Heart left ventricle (tissue), 13 donors: ENCODE results near the gene CNPY4.

Source experiments
- CTCF ChIP-seq, 12 donors: fragments of 200-600 bp; sonication (generic) in 4 of 12; IDR thresholded peaks; one replicate each; pipeline versions ENCODE4 v1.5.0 to v1.8.0; 2018 to 2022; ENCODE audit warnings: antibody characterized with exemption in 12 of 12, mild to moderate bottlenecking in 5 of 12
- POLR2A ChIP-seq, 2 donors: fragments of 450-650 bp; IDR thresholded peaks; one replicate each; pipeline ENCODE4 v1.6.1; 2017; ENCODE audit warnings: antibody characterized with exemption in 2 of 2, mild to moderate bottlenecking in 2 of 2, moderate library complexity in 2 of 2
- donor health status: ischemic (EF 13 %, LVEDD 7.1; RV severe dilation, severe dysfunction).
- donor health status: DM: no; HTN: yes; CAD: no.
- donor health status: DM: no; HTN: no; CAD: no.
- donor health status: ischemic (EF 25% LVEDD 6.9; RV normal size, moderate dysfunction).
- donor health status: ischemic (EF 25% LVEDD 5.7; RV mildly dilated, moderate dysfunction).
- donor health status: ischemic (EF 35%, LVEDD 5.7; RV mildly dilated, moderate dysfunction).
- donor health status: nonischemic (EF 11% LVEDD 7.7; RV severe dilation, severe dysfunction).
- donor health status: DM: yes; HTN: yes; CAD: no.
- donor health status: PGD.
- donor health status: ischemic (EF 29% LVEDD 5.4; RV normal size, mild dysfunction).
- donor health status: nonischemic (EF 23%, LVEDD 6.1; RV moderate dilation, normal function).

- TF ChIP-seq CTCF (IDR thresholded peaks at IDR 0.05) (no peak), POLR2A (IDR thresholded peaks at IDR 0.05) (no peak)
These were observed 44.0 kb upstream of the CNPY4 start for GRCh38 chr7:100075418-100075817.
